Neural cell (in vitro differentiated cells): ENCODE data around the gene MCRIP1. TPM values are rescaled to one million over a fixed set of nuclear protein-coding genes. Genes with fewer than 3 reads are reported as not detected.

Experiments used
- H2AFZ ChIP-seq: fragments of 200-600, 300-800 bp; sonication (generic), shearing (Covaris generic); 2 replicates; pipeline ENCODE4 v1.6.0; 2014; ENCODE audit warnings: low read depth, mild to moderate bottlenecking, antibody characterized with exemption, low read length, moderate library complexity
- H3F3A ChIP-seq: fragments of 200-600 bp; shearing (Covaris generic); 2 replicates; pipeline ENCODE4 v1.6.1; 2016; ENCODE audit warnings: mild to moderate bottlenecking, moderate library complexity, mixed read lengths, antibody characterized with exemption, low read length; ENCODE audit not compliant: insufficient read depth, poor library complexity, severe bottlenecking
- H3K27ac ChIP-seq: fragments of 200-600, 300-800 bp; sonication (generic), shearing (Covaris generic); 2 replicates; pipeline ENCODE4 v1.5.1; 2014; ENCODE audit warnings: mild to moderate bottlenecking, low read length, moderate library complexity
- H3K27me3 ChIP-seq: fragments of 300-800, 200-600 bp; sonication (generic), shearing (Covaris generic); 2 replicates; pipeline ENCODE4 v1.6.0; 2014; ENCODE audit warnings: mild to moderate bottlenecking, low read depth, low read length, moderate library complexity; ENCODE audit not compliant: insufficient read depth
- H3K36me3 ChIP-seq: fragments of 300-800, 200-600 bp; sonication (generic), shearing (Covaris generic); 2 replicates; pipeline ENCODE4 v1.5.1; 2014; ENCODE audit warnings: mild to moderate bottlenecking, antibody characterized with exemption, low read length, moderate library complexity; ENCODE audit not compliant: insufficient read depth
- H3K4me2 ChIP-seq: fragments of 300-800, 200-600 bp; sonication (generic), shearing (Covaris generic); 2 replicates; pipeline ENCODE4 v1.6.0; 2014; ENCODE audit warnings: mild to moderate bottlenecking, low read length
- H3K4me3 ChIP-seq: fragments of 300-800, 200-600 bp; sonication (generic), shearing (Covaris generic); 2 replicates; pipeline ENCODE4 v1.5.1; 2014; ENCODE audit warnings: mild to moderate bottlenecking, low read length, moderate library complexity
- H3K79me2 ChIP-seq: fragments of 200-600 bp; shearing (Covaris generic); replicated peaks from 2 replicates; pipeline ENCODE4 v1.6.0; 2014; ENCODE audit warnings: mild to moderate bottlenecking, low read length, moderate library complexity; ENCODE audit not compliant: insufficient read depth
- H3K9ac ChIP-seq: fragments of 300-800, 200-600 bp; sonication (generic), shearing (Covaris generic); 2 replicates; pipeline ENCODE4 v1.6.1; 2016; ENCODE audit warnings: mild to moderate bottlenecking, low read length, mixed read lengths
- H3K9me2 ChIP-seq: fragments of 200-600 bp; shearing (Covaris generic); 2 replicates; pipeline ENCODE4 v1.6.1; 2016; ENCODE audit warnings: mild to moderate bottlenecking, low read length, mixed read lengths; ENCODE audit not compliant: insufficient read depth
- H3K9me3 ChIP-seq: fragments of 200-600, 300-800 bp; sonication (generic), shearing (Covaris generic); 2 replicates; pipeline ENCODE4 v1.6.1; 2016; ENCODE audit warnings: mild to moderate bottlenecking, mixed run types, low read length, moderate library complexity, mixed read lengths
- H4K20me1 ChIP-seq: fragments of 200-600 bp; shearing (Covaris generic); 2 replicates; pipeline ENCODE4 v1.6.1; 2016; ENCODE audit warnings: mild to moderate bottlenecking, mixed run types; ENCODE audit not compliant: insufficient read depth
- EP300 ChIP-seq: fragments of 450-650 bp; conservative IDR thresholded peaks from 2 replicates; pipeline ENCODE4 v1.6.1; 2014; ENCODE audit warnings: antibody characterized with exemption, mild to moderate bottlenecking, moderate library complexity; ENCODE audit not compliant: poor library complexity, severe bottlenecking
- EZH2 ChIP-seq: fragments of 200-600, 300-800 bp; shearing (Covaris generic), sonication (generic); IDR thresholded peaks from 2 replicates; pipeline ENCODE4 v1.6.1; 2014; ENCODE audit warnings: antibody characterized with exemption, low read length, borderline replicate concordance, mild to moderate bottlenecking; ENCODE audit not compliant: insufficient read depth, poor library complexity, severe bottlenecking
- MXI1 ChIP-seq: fragments of 450-650 bp; conservative IDR thresholded peaks from 2 replicates; pipeline ENCODE4 v1.6.1; 2014; ENCODE audit warnings: antibody characterized with exemption, mild to moderate bottlenecking; ENCODE audit not compliant: poor library complexity, severe bottlenecking
- POLR2AphosphoS5 ChIP-seq: IDR thresholded peaks from 2 replicates; pipeline ENCODE4 v1.6.1; 2012
- RAD21 ChIP-seq: fragments of 450-650 bp; conservative IDR thresholded peaks from 2 replicates; pipeline ENCODE4 v1.6.1; 2014; ENCODE audit warnings: antibody characterized with exemption, mild to moderate bottlenecking, moderate library complexity
- SMC3 ChIP-seq: fragments of 450-650 bp; conservative IDR thresholded peaks from 2 replicates; pipeline ENCODE4 v1.6.1; 2014; ENCODE audit warnings: antibody characterized with exemption, mild to moderate bottlenecking, moderate library complexity; ENCODE audit not compliant: poor library complexity
- TAF1 ChIP-seq: IDR thresholded peaks from 2 replicates; pipeline ENCODE4 v1.6.1; 2012; ENCODE audit warnings: low read depth
- polyA plus RNA-seq: library from polyadenylated mRNA; depleted of rRNA; stranded (reverse); fragments of >200 nt; gene quantifications from 2 replicates; pipeline ENCODE4 v1.2.3, GENCODE V29; 2014
- TF ChIP-seq, protein P1 (sequence below): fragments of 450-650 bp; IDR thresholded peaks from 2 replicates; pipeline ENCODE4 v1.5.1; 2014; ENCODE audit warnings: antibody characterized with exemption, mild to moderate bottlenecking, moderate library complexity; ENCODE audit not compliant: poor library complexity, severe bottlenecking
- TF ChIP-seq, protein P2 (sequence below): IDR thresholded peaks from 2 replicates; pipeline ENCODE4 v1.6.1; 2012; ENCODE audit warnings: borderline replicate concordance

The MCRIP1 gene
- polyA plus RNA-seq, 1 donor from 2014 or later = 524 TPM

DNA sequence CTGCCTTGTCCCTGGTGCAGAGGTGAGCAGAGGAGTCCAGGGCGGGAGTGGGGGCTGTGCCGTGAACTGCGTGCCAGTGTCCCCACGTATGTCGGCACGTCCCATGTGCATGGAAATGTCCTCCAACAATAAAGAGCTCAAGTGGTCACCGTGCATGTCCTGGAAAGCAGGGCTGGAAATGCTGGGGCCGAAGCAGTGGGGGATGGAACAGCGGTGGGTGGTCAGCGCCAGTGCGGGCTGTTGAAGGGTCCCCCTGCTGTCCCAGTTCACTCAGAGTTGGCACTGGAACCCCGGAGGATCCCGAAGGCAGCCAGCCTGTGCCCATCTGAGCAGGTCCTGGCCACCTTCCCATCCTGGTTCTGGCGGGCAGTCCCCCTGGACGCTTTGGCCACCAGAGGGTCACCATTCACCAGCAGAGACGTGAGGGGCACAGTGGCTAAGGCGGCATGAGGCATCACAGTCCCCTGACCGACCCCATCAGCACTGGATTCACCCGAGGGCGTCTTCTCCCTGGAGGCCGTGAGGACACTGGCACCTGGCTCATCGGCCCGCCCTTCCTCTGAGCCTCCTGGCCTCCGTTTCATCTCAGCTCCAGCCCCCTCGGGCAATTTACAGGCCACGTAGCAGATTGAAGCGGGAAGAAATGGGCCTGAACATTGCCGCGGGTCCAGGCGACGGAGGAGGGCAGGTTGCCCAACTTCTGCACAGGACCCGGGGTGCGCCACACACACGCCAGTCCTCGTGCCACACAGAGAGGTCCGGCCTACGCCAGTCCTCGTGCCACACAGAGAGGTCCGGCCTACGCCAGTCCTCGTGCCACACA is 19.0 kb downstream of the MCRIP1 start:
- no peaks in the 10 kb centered on the region for H3K9me3 ChIP-seq
- no peak overlapping the region for H2AFZ ChIP-seq

DNA sequence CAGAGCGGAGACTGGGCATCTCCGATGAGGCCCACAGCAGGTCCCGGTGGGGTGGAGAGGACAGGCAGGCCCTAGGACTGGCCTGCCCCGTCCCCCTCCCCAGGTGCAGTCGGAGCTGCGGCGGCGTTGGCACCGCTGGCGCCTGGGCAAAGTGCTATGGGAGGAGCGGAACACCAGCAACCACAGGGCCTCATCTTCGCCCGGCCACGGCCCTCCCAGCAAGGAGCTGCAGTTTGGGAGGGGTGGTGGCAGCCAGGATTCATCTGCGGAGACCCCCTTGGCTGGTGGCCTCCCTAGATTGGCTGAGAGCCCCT is 19.8 kb downstream of the MCRIP1 start:
- TF ChIP-seq, protein P1, sequence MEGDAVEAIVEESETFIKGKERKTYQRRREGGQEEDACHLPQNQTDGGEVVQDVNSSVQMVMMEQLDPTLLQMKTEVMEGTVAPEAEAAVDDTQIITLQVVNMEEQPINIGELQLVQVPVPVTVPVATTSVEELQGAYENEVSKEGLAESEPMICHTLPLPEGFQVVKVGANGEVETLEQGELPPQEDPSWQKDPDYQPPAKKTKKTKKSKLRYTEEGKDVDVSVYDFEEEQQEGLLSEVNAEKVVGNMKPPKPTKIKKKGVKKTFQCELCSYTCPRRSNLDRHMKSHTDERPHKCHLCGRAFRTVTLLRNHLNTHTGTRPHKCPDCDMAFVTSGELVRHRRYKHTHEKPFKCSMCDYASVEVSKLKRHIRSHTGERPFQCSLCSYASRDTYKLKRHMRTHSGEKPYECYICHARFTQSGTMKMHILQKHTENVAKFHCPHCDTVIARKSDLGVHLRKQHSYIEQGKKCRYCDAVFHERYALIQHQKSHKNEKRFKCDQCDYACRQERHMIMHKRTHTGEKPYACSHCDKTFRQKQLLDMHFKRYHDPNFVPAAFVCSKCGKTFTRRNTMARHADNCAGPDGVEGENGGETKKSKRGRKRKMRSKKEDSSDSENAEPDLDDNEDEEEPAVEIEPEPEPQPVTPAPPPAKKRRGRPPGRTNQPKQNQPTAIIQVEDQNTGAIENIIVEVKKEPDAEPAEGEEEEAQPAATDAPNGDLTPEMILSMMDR = no peak
- TF ChIP-seq EP300 = no peak
- TF ChIP-seq, protein P2, sequence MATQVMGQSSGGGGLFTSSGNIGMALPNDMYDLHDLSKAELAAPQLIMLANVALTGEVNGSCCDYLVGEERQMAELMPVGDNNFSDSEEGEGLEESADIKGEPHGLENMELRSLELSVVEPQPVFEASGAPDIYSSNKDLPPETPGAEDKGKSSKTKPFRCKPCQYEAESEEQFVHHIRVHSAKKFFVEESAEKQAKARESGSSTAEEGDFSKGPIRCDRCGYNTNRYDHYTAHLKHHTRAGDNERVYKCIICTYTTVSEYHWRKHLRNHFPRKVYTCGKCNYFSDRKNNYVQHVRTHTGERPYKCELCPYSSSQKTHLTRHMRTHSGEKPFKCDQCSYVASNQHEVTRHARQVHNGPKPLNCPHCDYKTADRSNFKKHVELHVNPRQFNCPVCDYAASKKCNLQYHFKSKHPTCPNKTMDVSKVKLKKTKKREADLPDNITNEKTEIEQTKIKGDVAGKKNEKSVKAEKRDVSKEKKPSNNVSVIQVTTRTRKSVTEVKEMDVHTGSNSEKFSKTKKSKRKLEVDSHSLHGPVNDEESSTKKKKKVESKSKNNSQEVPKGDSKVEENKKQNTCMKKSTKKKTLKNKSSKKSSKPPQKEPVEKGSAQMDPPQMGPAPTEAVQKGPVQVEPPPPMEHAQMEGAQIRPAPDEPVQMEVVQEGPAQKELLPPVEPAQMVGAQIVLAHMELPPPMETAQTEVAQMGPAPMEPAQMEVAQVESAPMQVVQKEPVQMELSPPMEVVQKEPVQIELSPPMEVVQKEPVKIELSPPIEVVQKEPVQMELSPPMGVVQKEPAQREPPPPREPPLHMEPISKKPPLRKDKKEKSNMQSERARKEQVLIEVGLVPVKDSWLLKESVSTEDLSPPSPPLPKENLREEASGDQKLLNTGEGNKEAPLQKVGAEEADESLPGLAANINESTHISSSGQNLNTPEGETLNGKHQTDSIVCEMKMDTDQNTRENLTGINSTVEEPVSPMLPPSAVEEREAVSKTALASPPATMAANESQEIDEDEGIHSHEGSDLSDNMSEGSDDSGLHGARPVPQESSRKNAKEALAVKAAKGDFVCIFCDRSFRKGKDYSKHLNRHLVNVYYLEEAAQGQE = no peak
- H3K79me2 ChIP-seq = no peaks in the 10 kb centered on the region
- H3K4me2 ChIP-seq = no peak overlapping the region
- no peaks in the 10 kb centered on the region for H3F3A ChIP-seq
- H3K27ac ChIP-seq = no peak overlapping the region
- no peaks in the 10 kb centered on the region for H3K36me3 ChIP-seq
- no peaks in the 10 kb centered on the region for H3K27me3 ChIP-seq
- H4K20me1 ChIP-seq = no peaks in the 10 kb centered on the region
- no peaks in the 10 kb centered on the region for H3K9me3 ChIP-seq
- H3K9me2 ChIP-seq = no peaks in the 10 kb centered on the region
- no peak overlapping the region for H2AFZ ChIP-seq
- no peak overlapping the region for H3K9ac ChIP-seq
- no peak overlapping the region for H3K4me3 ChIP-seq

More for the DNA sequence above, 19.0 kb downstream of the MCRIP1 start:
- H3K4me2 ChIP-seq = no peak overlapping the region
- no peak overlapping the region for H3K27ac ChIP-seq
- H3K4me3 ChIP-seq = no peak overlapping the region
- H3K9me2 ChIP-seq = no peaks in the 10 kb centered on the region
- no peak overlapping the region for H3K9ac ChIP-seq
- H3K27me3 ChIP-seq = no peaks in the 10 kb centered on the region
- no peaks in the 10 kb centered on the region for H3K79me2 ChIP-seq
- TF ChIP-seq POLR2AphosphoS5 (no peak), MXI1 (no peak), EZH2 (no peak), SMC3 (no peak), TAF1 (no peak), RAD21 (no peak), EP300 (no peak)
- TF ChIP-seq, protein P1 = no peak
- TF ChIP-seq, protein P2 = no peak
- no peaks in the 10 kb centered on the region for H4K20me1 ChIP-seq
- H3F3A ChIP-seq = no peaks in the 10 kb centered on the region
- H3K36me3 ChIP-seq = no peaks in the 10 kb centered on the region
